Stimulated activated CD4-positive, alpha-beta T cell treated with anti-CD3 and anti-CD28 coated beads, Interleukin-15, amount 100 ng/mL, for 1 hour (primary cell): Measurements from ENCODE around the gene KLRD1.
"Not testable (repeated sequence)": the region's sequence is repeated elsewhere in the genome, so short reads cannot be mapped to it uniquely, and the experiment has no call there.

ENCODE experiments used
- DNase-seq, 2 donors: peaks; one replicate each; pipeline ENCODE4 v3.0.0-alpha.2; 2020; ENCODE audit warnings: low read depth in 1 of 2, low spot score in 1 of 2

The KLRD1 gene

DNA sequence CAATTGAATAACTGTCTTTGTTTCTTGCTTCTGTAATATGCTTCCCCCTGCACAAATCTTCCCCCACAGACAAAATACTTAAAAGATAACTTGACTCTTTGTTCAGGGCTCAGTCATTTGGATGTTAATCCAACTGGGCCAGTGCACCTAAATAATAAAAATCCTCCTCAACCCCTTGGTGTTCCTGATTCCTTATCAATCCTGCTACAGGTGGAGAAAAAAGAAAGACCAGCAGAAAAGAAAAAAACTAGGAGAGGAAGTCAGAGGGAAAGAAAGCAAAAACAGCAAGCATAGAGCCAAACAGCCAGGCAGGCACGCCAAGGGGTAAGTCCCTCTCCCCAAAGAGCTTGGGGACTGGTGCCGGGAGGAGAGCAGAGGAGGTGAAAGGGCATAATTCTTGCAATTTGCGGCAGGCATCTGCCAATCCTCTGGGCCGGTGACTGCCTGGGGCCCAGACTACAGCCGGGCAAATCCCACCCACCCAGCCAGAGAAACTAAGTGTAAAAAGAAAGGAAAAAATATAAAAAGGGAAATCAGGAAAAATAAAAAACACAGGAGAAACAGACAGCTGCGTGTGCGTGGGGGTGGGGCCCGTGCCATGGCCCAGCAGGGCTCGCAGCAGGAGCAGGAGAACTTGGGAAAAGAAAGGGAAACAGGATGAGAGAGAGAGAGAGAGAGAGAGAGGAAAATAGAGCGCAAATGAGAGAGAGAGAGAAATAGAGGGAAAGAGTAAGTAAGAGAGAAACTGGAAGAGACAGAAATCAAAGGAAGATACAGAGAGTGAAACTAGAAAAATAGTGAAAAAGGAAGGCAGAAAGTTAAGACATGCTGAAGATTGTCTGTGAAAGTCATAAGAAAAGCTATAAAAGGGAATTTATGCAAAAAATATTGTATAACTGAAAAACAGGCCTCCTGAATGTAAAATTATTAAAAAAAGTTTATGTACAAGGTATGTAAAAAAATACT, 60.8 kb downstream of the KLRD1 start:
- no peak for DNase-seq

DNA sequence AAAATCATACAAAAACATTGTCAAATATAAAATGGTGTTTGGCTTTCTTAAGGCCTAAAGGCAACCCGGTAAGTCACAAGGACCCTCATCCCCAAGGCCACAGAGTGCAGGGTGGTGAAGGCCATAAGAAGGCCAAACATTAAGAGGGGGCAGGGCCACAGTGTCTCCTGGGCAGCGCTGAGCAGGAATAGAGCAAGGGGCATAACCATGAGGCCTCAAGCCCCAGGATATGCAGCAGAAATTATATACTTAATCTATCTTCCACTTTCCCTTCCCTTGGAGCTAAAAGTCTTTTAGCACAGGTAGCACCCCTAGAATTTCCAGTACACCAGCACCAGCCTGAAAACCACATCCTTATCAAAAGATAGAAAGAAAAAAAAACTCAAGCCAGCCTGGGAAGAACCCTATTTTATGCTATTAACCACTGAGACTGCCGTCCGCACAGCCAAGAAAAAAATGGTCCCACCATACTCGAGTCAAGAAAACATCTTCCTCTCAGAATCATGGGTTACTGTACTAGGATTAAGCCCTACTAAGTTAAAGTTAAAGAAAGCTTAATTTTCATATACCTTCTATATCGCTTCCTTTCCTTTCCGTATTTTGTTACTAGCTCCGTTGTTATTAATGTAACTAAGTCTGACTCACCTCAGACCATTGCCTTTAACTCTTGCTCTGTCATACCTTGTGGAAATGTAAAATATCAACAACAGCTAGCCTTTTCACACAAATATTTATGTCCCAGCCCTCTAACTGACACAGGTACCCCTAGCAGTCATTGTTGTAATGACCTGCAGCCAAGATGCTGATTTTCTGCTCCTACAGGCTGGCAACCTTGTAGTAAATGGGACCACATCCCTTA, 62.1 kb downstream of the KLRD1 start:
- no peak for DNase-seq

GRCh38 chr12:10371893-10372535, 64.3 kb downstream of the KLRD1 start:
- DNase-seq, result not testable (repeated sequence)

DNA sequence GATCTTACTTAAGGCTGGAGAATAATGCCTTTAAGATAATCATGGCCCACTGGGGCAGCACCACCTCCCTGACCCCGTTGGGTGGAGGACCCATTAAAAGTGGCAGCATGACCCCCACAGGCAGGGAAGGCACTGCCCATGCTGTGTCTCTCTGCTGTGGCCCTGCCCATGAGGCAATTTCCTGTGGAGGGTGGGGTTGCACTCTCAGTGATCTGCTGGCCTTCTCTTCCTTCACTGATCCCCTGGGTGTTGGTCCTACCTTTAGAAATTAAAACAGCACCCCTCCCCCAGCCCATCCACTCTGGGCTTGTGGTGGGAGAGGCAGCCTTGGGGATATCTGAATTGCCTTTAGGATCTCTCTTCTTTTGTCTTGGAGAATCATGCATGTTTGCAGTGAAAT, 64.9 kb downstream of the KLRD1 start:
- DNase-seq, result no peak

DNA sequence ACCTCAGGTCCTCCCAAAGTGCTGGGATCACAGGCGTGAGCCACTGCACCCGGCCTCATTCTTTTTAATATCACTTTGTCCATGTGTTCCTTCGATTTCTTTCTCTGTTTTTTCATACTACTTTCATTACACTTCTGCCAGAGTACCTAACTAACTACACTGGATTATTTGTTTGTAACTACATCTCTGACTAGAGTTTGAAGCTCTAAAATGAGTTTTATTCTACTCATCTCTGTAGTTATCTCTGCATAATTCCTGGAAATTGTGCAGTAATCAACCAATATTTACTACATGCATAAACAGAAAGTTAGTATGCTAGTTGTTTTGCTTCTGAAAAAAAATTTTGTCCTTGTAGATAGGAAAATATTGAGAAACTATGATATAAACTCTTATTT, 67.0 kb downstream of the KLRD1 start:
- no peak for DNase-seq

- not testable (repeated sequence) for DNase-seq
Observed at GRCh38 chr12:10378737-10379136, 71.1 kb downstream of the KLRD1 start.
